Caco-2 (cell line): ENCODE measurements around the gene CDH12. TPM values are rescaled to one million over a fixed set of nuclear protein-coding genes. Genes with fewer than 3 reads are reported as not detected.

Experiments used
- BruUV-seq: library from RNA; stranded (reverse); fragments of 400-500 nt; replicated peaks from 2 replicates; lab custom pipeline; 2021; lab: Mats Ljungman, UMichigan
- CTCF ChIA-PET: fragments of 300-600 bp; sonication (Branson Sonifier 250); formaldehyde crosslinking; loops from one replicate; lab custom pipeline; 2022; ENCODE audit warnings: antibody characterized with exemption; lab: Charles Lee
- POLR2A ChIA-PET: fragments of 300-600 bp; sonication (Branson Sonifier 250); formaldehyde crosslinking; loops from one replicate; lab custom pipeline; 2022; ENCODE audit warnings: antibody characterized with exemption; lab: Charles Lee
- DNase-seq, 2 experiments: peaks; one replicate each; pipeline versions ENCODE4 v3.0.0 to v3.0.0-alpha.2; 2020 to 2022
- H3K27me3 ChIP-seq: replicated peaks from 2 replicates; pipeline ENCODE4 v1.6.0; 2011; ENCODE audit warnings: low read length; ENCODE audit not compliant: control insufficient read depth, insufficient read depth
- H3K36me3 ChIP-seq: 2 replicates; pipeline ENCODE4 v1.5.1; 2011; ENCODE audit warnings: low read length; ENCODE audit not compliant: control insufficient read depth, insufficient read depth
- H3K4me1 ChIP-seq: fragments of 250-450 bp; sonication (Bioruptor Pico); 2 replicates; pipeline ENCODE4 v1.5.1; 2020; ENCODE audit warnings: mild to moderate bottlenecking
- H3K4me3 ChIP-seq: 2 replicates; pipeline ENCODE4 v1.5.1; 2011; ENCODE audit warnings: low read depth, mild to moderate bottlenecking, control low read depth, low read length
- H3K9me3 ChIP-seq: fragments of 250-450 bp; sonication (Bioruptor Pico); 2 replicates; pipeline ENCODE4 v1.5.1; 2020; ENCODE audit warnings: mild to moderate bottlenecking, moderate library complexity
- H3K27ac Mint-ChIP-seq: one replicate; pipeline ENCODE4 v1.8.0; 2022; ENCODE audit warnings: mixed read lengths; ENCODE audit not compliant: unreplicated experiment
- H3K27me3 Mint-ChIP-seq: one replicate; pipeline ENCODE4 v1.8.0; 2022; ENCODE audit warnings: mixed read lengths; ENCODE audit not compliant: insufficient read depth, unreplicated experiment
- H3K36me3 Mint-ChIP-seq: one replicate; pipeline ENCODE4 v1.8.0; 2022; ENCODE audit warnings: mild to moderate bottlenecking, mixed read lengths; ENCODE audit not compliant: insufficient read depth, unreplicated experiment
- H3K4me1 Mint-ChIP-seq: one replicate; pipeline ENCODE4 v1.8.0; 2022; ENCODE audit warnings: low read depth, mixed read lengths; ENCODE audit not compliant: unreplicated experiment
- H3K4me3 Mint-ChIP-seq: one replicate; pipeline ENCODE4 v1.8.0; 2022; ENCODE audit warnings: mild to moderate bottlenecking, moderate library complexity, mixed read lengths; ENCODE audit not compliant: unreplicated experiment
- H3K9me3 Mint-ChIP-seq: one replicate; pipeline ENCODE4 v1.8.0; 2022; ENCODE audit warnings: mixed read lengths; ENCODE audit not compliant: unreplicated experiment
- CTCF ChIP-seq, 2 experiments: fragments of 200-600 bp in 1 of 2; IDR thresholded peaks; 1 replicate in 1 of 2; 2 replicates in 1 of 2; pipeline versions ENCODE4 v1.5.1 to v1.8.0; 2011 to 2022; ENCODE audit warnings: antibody characterized with exemption in 1 of 2, control low read depth in 1 of 2, inconsistent platforms in 1 of 2, low read depth in 1 of 2, low read length in 1 of 2, mild to moderate bottlenecking in 1 of 2, moderate library complexity in 1 of 2; ENCODE audit not compliant: insufficient read depth in 1 of 2, severe bottlenecking in 1 of 2, unreplicated experiment in 1 of 2
- intact Hi-C: fragments of 100-400 bp; cut with micrococcal nuclease; formaldehyde crosslinking; loops from one replicate; pipeline ENCODE4 v1.10.0; 2022; ENCODE audit not compliant: unreplicated experiment
- total RNA-seq: library from RNA; stranded (reverse); gene quantifications from 2 replicates; pipeline ENCODE4 v1.2.3, GENCODE V29; 2022

Gene CDH12
- total RNA-seq, 1 experiment from 2014 or later, result not detected

GRCh38 chr5:22598796-22599195 lies 254.3 kb downstream of the CDH12 start:
- H3K27me3 ChIP-seq, result no peaks in the 10 kb centered on the region
- TF ChIP-seq CTCF (IDR thresholded peaks at IDR 0.05; ENCODE audit: insufficient read depth in 1 of 2, low read depth in 1 of 2, low read length in 1 of 2, severe bottlenecking in 1 of 2, unreplicated experiment in 1 of 2), result no peak
- H3K36me3 Mint-ChIP-seq, result no peaks in the 10 kb centered on the region
- ChIA-PET CTCF (no interaction called here), POLR2A (no interaction called here)
- no peaks in the 10 kb centered on the region for H3K4me1 Mint-ChIP-seq
- DNase-seq, result no peak
- no peak overlapping the region for H3K4me3 ChIP-seq
- H3K36me3 ChIP-seq, result no peaks in the 10 kb centered on the region
- no peak overlapping the region for H3K4me3 Mint-ChIP-seq
- no TSS peak for BruUV-seq
- H3K9me3 ChIP-seq, result no peaks in the 10 kb centered on the region
- intact Hi-C loops, result loop anchor here (1.0 kb wide), 1 partner anchor 44 kb away; no protein-coding TSS in a partner anchor
- no peaks in the 10 kb centered on the region for H3K9me3 Mint-ChIP-seq
- H3K27me3 Mint-ChIP-seq, result no peaks in the 10 kb centered on the region
- no peak overlapping the region for H3K27ac Mint-ChIP-seq
- H3K4me1 ChIP-seq, result no peaks in the 10 kb centered on the region

GRCh38 chr5:22596404-22596970 lies 256.7 kb downstream of the CDH12 start:
- Mint-ChIP-seq H3K4me1 (no peaks in the 10 kb centered on the region), H3K27ac (no peak overlapping the region), H3K36me3 (no peaks in the 10 kb centered on the region), H3K27me3 (no peaks in the 10 kb centered on the region), H3K4me3 (no peak overlapping the region), H3K9me3 (no peaks in the 10 kb centered on the region)
- TF ChIP-seq CTCF (IDR thresholded peaks at IDR 0.05; ENCODE audit: insufficient read depth in 1 of 2, low read depth in 1 of 2, low read length in 1 of 2, severe bottlenecking in 1 of 2, unreplicated experiment in 1 of 2), result no peak
- CTCF ChIA-PET, result no interaction called here
- no TSS peak for BruUV-seq
- no peak overlapping the region for H3K4me3 ChIP-seq
- H3K9me3 ChIP-seq, result no peaks in the 10 kb centered on the region
- no peak for DNase-seq
- no peaks in the 10 kb centered on the region for H3K4me1 ChIP-seq
- POLR2A ChIA-PET, result no interaction called here
- no peaks in the 10 kb centered on the region for H3K27me3 ChIP-seq
- intact Hi-C loops, result no loop called here
- no peaks in the 10 kb centered on the region for H3K36me3 ChIP-seq

GRCh38 chr5:22594491-22594890 lies 258.7 kb downstream of the CDH12 start:
- intact Hi-C loops, result no loop called here
- no peaks in the 10 kb centered on the region for H3K27me3 ChIP-seq
- DNase-seq, result no peak
- no peak for TF ChIP-seq CTCF (IDR thresholded peaks at IDR 0.05; ENCODE audit: insufficient read depth in 1 of 2, low read depth in 1 of 2, low read length in 1 of 2, severe bottlenecking in 1 of 2, unreplicated experiment in 1 of 2)
- CTCF ChIA-PET, result no interaction called here
- H3K4me3 ChIP-seq, result no peak overlapping the region
- H3K36me3 Mint-ChIP-seq, result no peaks in the 10 kb centered on the region
- POLR2A ChIA-PET, result no interaction called here
- H3K9me3 ChIP-seq, result no peaks in the 10 kb centered on the region
- no peaks in the 10 kb centered on the region for H3K4me1 Mint-ChIP-seq
- no peaks in the 10 kb centered on the region for H3K4me1 ChIP-seq
- no peaks in the 10 kb centered on the region for H3K36me3 ChIP-seq
- no peaks in the 10 kb centered on the region for H3K27me3 Mint-ChIP-seq
- no peaks in the 10 kb centered on the region for H3K9me3 Mint-ChIP-seq
- BruUV-seq, result no TSS peak
- H3K4me3 Mint-ChIP-seq, result no peak overlapping the region
- no peak overlapping the region for H3K27ac Mint-ChIP-seq
